WERI-Rb-1 (cell line): ENCODE results near the gene WDR36.

Experiments
- DNase-seq: peaks from one replicate; pipeline ENCODE4 v3.0.0-alpha.2; 2020
- H3K27ac ChIP-seq: fragments of 250-450 bp; sonication (Bioruptor Pico); 2 replicates; pipeline ENCODE4 v1.5.1; 2020; ENCODE audit warnings: mild to moderate bottlenecking, moderate library complexity
- H3K27me3 ChIP-seq: fragments of 250-450 bp; sonication (Bioruptor Pico); 2 replicates; pipeline ENCODE4 v1.5.1; 2021; ENCODE audit warnings: mild to moderate bottlenecking, low read depth, moderate library complexity; ENCODE audit not compliant: insufficient read depth, severe bottlenecking
- H3K36me3 ChIP-seq: fragments of 250-450 bp; sonication (Bioruptor Pico); 2 replicates; pipeline ENCODE4 v1.5.1; 2020; ENCODE audit warnings: mild to moderate bottlenecking, moderate library complexity
- H3K4me3 ChIP-seq: 2 replicates; pipeline ENCODE4 v1.5.1; 2011; ENCODE audit warnings: low read depth, mild to moderate bottlenecking, control low read depth, low read length
- H3K9me3 ChIP-seq: fragments of 250-450 bp; sonication (Bioruptor Pico); 2 replicates; pipeline ENCODE4 v1.5.1; 2021; ENCODE audit warnings: mild to moderate bottlenecking, moderate library complexity; ENCODE audit not compliant: severe bottlenecking
- TF ChIP-seq, protein P1 (sequence below): IDR thresholded peaks from 2 replicates; pipeline ENCODE4 v1.5.1; 2011; ENCODE audit warnings: low read depth, mild to moderate bottlenecking, control low read depth, inconsistent platforms, low read length

The WDR36 gene

DNA sequence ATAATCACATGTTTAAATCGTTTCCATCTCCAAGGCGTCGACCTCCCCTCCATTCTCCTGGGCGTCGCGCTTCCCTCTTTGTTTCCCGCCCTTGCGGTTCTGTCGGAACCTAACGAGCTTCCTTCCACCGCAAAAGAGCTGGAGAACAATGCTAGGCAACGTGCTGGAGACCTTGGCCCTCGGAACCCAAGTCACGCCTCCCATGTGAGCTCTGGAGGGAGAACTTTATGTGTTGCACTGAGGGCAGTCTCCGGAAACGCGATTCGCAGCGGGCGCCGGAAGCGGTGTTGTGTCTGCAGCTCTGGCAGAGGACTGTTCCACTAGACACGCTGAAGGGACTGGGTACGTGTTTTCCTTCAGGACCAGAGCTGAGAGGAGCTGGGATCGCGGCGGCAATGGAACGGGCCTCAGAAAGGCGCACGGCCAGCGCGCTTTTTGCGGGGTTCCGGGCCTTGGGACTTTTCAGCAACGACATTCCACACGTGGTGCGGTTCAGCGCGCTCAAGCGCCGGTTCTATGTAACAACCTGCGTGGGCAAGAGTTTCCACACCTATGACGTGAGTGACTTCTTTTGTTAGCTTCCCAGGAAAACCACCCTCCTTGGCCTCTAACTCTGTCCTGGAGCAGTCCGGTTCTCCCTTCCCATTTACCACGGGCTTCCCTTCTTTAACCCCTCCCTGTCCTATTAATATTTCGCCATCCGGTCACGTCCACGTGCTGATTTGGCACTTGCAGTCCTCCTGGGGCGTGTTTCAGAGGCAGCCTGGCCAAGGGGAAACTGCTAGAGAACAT lies at the start of gene WDR36:
TSS of gene WDR36 (plus strand) at position 287 of the 792 bp plus-strand sequence. CDS start at position 396, 109 bp downstream.
- peaks cover 19% of the 10 kb centered on the region for H3K36me3 ChIP-seq
- TF ChIP-seq, protein P1, sequence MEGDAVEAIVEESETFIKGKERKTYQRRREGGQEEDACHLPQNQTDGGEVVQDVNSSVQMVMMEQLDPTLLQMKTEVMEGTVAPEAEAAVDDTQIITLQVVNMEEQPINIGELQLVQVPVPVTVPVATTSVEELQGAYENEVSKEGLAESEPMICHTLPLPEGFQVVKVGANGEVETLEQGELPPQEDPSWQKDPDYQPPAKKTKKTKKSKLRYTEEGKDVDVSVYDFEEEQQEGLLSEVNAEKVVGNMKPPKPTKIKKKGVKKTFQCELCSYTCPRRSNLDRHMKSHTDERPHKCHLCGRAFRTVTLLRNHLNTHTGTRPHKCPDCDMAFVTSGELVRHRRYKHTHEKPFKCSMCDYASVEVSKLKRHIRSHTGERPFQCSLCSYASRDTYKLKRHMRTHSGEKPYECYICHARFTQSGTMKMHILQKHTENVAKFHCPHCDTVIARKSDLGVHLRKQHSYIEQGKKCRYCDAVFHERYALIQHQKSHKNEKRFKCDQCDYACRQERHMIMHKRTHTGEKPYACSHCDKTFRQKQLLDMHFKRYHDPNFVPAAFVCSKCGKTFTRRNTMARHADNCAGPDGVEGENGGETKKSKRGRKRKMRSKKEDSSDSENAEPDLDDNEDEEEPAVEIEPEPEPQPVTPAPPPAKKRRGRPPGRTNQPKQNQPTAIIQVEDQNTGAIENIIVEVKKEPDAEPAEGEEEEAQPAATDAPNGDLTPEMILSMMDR, result no peak
- peak within 1 kb of the TSS; percentile 95 for H3K4me3 ChIP-seq
- DNase-seq, result peak; percentile 93
- H3K27me3 ChIP-seq, result no peaks in the 10 kb centered on the region
- peaks cover 10% of the 10 kb centered on the region for H3K9me3 ChIP-seq
- H3K27ac ChIP-seq, result peak within 1 kb of the TSS; percentile 75

DNA sequence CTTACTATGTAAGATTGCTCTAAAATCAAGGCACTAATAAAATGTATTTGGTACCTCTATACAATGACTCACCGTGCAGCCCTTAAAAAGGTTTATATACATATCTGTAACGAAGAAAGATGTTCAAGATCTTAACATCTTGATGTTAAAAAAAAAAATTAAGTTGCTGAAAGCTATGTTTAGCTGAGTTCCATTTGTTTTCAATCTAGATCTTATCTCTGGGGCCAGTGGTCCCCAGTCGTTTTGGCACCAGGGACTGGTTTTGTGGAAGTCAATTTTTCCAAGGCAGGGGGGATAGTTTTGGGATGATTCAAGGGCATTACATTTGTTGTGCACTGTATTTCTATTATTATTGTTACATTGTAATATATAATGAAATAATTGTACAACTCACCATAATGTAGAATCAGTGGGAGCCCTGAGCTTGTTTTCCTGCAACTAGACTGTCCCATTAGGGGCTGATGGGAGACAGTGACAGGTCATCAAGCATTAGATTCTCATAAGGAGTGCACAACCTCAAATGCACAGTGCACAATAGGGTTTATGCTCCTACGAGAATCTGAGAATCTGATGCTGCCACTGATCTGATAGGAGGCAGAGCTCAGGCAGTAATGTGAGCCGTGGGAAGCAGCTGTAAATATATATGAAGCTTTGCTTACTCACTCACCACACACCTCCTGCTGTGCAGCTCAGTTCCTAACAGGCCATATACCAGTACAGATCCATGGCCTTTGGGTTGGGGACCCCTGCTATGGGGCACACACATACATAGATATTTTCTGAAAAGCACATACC lies 48.2 kb upstream of the WDR36 start:
- TF ChIP-seq, protein P1, result no peak
- no peak overlapping the region for H3K27ac ChIP-seq
- no peak overlapping the region for H3K4me3 ChIP-seq
- H3K36me3 ChIP-seq, result no peaks in the 10 kb centered on the region
- DNase-seq, result no peak
- H3K9me3 ChIP-seq, result no peaks in the 10 kb centered on the region
- no peaks in the 10 kb centered on the region for H3K27me3 ChIP-seq

GRCh38 chr5:111058064-111058463 lies 34.1 kb upstream of the WDR36 start:
- Histone ChIP-seq H3K27ac (no peak overlapping the region), H3K27me3 (no peaks in the 10 kb centered on the region), H3K36me3 (no peaks in the 10 kb centered on the region), H3K9me3 (no peaks in the 10 kb centered on the region), H3K4me3 (no peak overlapping the region)
- no peak for DNase-seq
- TF ChIP-seq, protein P1, result no peak

DNA sequence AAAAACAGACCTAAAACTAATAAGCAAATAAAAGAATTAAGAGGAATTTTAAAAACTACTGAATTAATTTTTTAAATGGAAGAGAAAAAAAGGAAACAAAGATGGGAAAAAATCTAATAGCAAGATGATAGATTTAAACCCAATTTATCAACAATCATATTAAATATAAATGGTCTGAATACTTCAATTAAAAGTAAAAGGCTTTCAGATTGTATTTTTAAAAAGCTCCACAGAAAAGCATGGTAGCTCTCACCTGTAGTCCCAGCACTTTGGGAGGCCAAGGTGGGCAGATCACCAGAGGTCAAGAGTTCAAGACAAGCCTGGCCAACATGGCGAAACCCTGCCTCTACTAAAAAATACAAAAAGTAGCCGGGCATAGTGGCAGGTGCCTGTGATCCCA lies 32.0 kb upstream of the WDR36 start:
- Histone ChIP-seq H3K27me3 (no peaks in the 10 kb centered on the region), H3K36me3 (no peaks in the 10 kb centered on the region), H3K9me3 (no peaks in the 10 kb centered on the region), H3K4me3 (no peak overlapping the region), H3K27ac (no peak overlapping the region)
- DNase-seq, result no peak
- TF ChIP-seq, protein P1, result no peak

DNA sequence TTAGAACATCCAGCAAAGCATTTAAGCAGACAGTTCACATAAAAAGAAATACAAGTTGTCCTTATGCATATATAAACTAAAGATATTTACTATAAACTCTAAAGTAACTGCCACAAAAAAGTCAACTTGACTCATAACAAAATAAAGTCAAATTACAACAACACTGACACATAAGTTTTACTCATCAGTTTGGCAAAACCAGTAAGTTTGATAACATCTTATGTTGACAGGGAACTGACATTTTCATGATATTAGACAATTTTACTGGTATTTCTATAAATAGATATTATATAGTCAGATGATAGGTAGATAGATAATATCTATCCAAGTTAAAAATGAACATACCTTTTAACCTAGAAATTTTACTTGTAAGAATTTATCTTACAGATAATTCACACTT lies 30.5 kb upstream of the WDR36 start:
- Histone ChIP-seq H3K4me3 (no peak overlapping the region), H3K9me3 (no peaks in the 10 kb centered on the region), H3K27ac (no peak overlapping the region), H3K36me3 (no peaks in the 10 kb centered on the region), H3K27me3 (no peaks in the 10 kb centered on the region)
- TF ChIP-seq, protein P1, result no peak
- DNase-seq, result no peak
